ENCODE results near the gene TMEM37. TPM values are rescaled to one million over a fixed set of nuclear protein-coding genes. Genes with fewer than 3 reads are reported as not detected.
A peak's percentile ranks its signal among the peaks of the same experiment; 100 is the strongest.

TMEM37 gene
- total and polyA plus RNA-seq, 9 of the 15 experiments (the other 6 are each of a cell fraction or from before 2014, with no cell fraction given) = 0.03 to 0.64 (median 0.31) TPM; not detected in 1

GRCh38 chr2:119432851-119433522 lies 1.3 kb downstream of the TMEM37 start:
- BruUV-seq (replicated peaks) = no TSS peak
- intact Hi-C loops (cut with micrococcal nuclease) (no loop called here), in situ Hi-C loops (cut with MboI) (no loop called here)
- H3K4me1 ChIP-seq (replicated peaks in 1 of 2; ENCODE audit: control insufficient read depth in 2 of 2, insufficient read depth in 2 of 2, low read length in 2 of 2) = peaks cover 9 to 33% of the 10 kb centered on the region in 2 experiments
- H3K9ac ChIP-seq (ENCODE audit: insufficient read depth in 1 of 2, low read depth in 2 of 2, low read length in 2 of 2) = 0 out of 4 replicates have a peak overlapping the region, but pooled peaks of 1 of the 2 experiments have one; percentile 13
- H2AFZ ChIP-seq (ENCODE audit: low read depth, low read length) = no peak overlapping the region
- ChIA-PET POLR2A (interaction anchor here (1.0 kb wide), 1 partner anchor 9 kb away, joined by 4 read pairs; no protein-coding TSS in a partner anchor), CTCF (ENCODE audit: low intra/inter-chr PET ratio) (no interaction called here)
- FAIRE-seq (no peak), DNase-seq (ENCODE audit: extremely low read depth in 1 of 4, low spot score in 3 of 4) (no peak), ATAC-seq (no peak)
- H3K36me3 ChIP-seq (ENCODE audit: control insufficient read depth, insufficient read depth, low read length) = no peaks in the 10 kb centered on the region
- no peaks in the 10 kb centered on the region for H3K9me3 ChIP-seq (replicated peaks; ENCODE audit: control insufficient read depth, insufficient read depth, low read depth, low read length)
- H4K20me1 ChIP-seq (replicated peaks; ENCODE audit: control insufficient read depth, insufficient read depth, low read length) = 0 out of 2 replicates have a peak, but pooled peaks cover 3% of the 10 kb centered on the region
- 73% methylated on average over 16 of the region's 17 CpGs for WGBS (ENCODE audit: insufficient coverage, low coverage, missing lambda C conversion rate)
- H3K9me1 ChIP-seq (ENCODE audit: control insufficient read depth, insufficient read depth, low read length) = no peaks in the 10 kb centered on the region
- H3K4me3 ChIP-seq = no peak overlapping the region
- no peak overlapping the region for H3K27ac ChIP-seq (ENCODE audit: extremely low read depth, low read depth, low read length)
- H3K4me2 ChIP-seq (ENCODE audit: insufficient read depth, low read length) = no peak overlapping the region
- no peaks in the 10 kb centered on the region for H3K79me2 ChIP-seq (ENCODE audit: control insufficient read depth, insufficient read depth, low read length)
- H3K27me3 ChIP-seq (ENCODE audit: control insufficient read depth in 2 of 2, insufficient read depth in 2 of 2, low read length in 2 of 2) = peaks cover under 1 to 10% of the 10 kb centered on the region in 2 experiments; a peak in 2 of 5 replicates
- TF ChIP-seq HMGN3 (IDR thresholded peaks at IDR 0.05; ENCODE audit: borderline replicate concordance, extremely low read depth, insufficient read length, low read depth, low read length) = no peak
- no peak for TF ChIP-seq HSF4 (CRISPR knock-in tag; IDR thresholded peaks at IDR 0.05; ENCODE audit: borderline replicate concordance)
- TF ChIP-seq PKNOX1 (IDR thresholded peaks at IDR 0.05) = no peak
- TF ChIP-seq MNT (conservative IDR thresholded peaks at IDR 0.05) = no peak
- no peak for TF ChIP-seq ZHX1 (conservative IDR thresholded peaks at IDR 0.05; ENCODE audit: low read length)
- no peak for TF ChIP-seq CHD4 (IDR thresholded peaks at IDR 0.05; ENCODE audit: insufficient read depth, insufficient replicate concordance, low read depth, low read length, poor library complexity, severe bottlenecking)
- no peak for TF ChIP-seq EP400 (IDR thresholded peaks at IDR 0.05)
- no peak for TF ChIP-seq ZNF280A (IDR thresholded peaks at IDR 0.05; ENCODE audit: low read depth, partially characterized antibody)
- no peak for TF ChIP-seq TRIM28 (IDR thresholded peaks at IDR 0.05)
- TF ChIP-seq, protein P1, sequence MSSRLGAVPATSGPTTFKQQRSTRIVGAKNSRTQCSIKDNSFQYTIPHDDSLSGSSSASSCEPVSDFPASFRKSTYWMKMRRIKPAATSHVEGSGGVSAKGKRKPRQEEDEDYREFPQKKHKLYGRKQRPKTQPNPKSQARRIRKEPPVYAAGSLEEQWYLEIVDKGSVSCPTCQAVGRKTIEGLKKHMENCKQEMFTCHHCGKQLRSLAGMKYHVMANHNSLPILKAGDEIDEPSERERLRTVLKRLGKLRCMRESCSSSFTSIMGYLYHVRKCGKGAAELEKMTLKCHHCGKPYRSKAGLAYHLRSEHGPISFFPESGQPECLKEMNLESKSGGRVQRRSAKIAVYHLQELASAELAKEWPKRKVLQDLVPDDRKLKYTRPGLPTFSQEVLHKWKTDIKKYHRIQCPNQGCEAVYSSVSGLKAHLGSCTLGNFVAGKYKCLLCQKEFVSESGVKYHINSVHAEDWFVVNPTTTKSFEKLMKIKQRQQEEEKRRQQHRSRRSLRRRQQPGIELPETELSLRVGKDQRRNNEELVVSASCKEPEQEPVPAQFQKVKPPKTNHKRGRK (tag; IDR thresholded peaks at IDR 0.05) = no peak
- TF ChIP-seq CC2D1A (IDR thresholded peaks at IDR 0.05) = no peak
- TF ChIP-seq TCF7 (IDR thresholded peaks at IDR 0.05; ENCODE audit: borderline replicate concordance) = no peak
- TF ChIP-seq HDAC2 (IDR thresholded peaks at IDR 0.05) = no peak

All from K562 (cell line).